Measurements from ENCODE around the gene GPC1. TPM values are rescaled to one million over a fixed set of nuclear protein-coding genes. Genes with fewer than 3 reads are reported as not detected.

Gene GPC1
- total and polyA plus RNA-seq, 2 donors = 21.1 to 53.8 TPM

- H3K4me1 ChIP-seq (ENCODE audit: insufficient read depth) = no peaks in the 10 kb centered on the region
- H3K4me3 ChIP-seq (ENCODE audit: low read depth, low read length) = no peak overlapping the region
- no peak overlapping the region for H3K27ac ChIP-seq (ENCODE audit: low read depth)
- no peaks in the 10 kb centered on the region for H3K36me3 ChIP-seq (ENCODE audit: insufficient read depth)
- WGBS = over 99% methylated on average over 4 of the region's 4 CpGs
- DNase-seq (ENCODE audit: extremely low spot score) = no peak
Observed at GRCh38 chr2:240517342-240517741, 81.9 kb downstream of the GPC1 start.

Small RNA genes lying within 50 kb of the gene (small RNA-seq; reads per million reads assigned to genes)
- 48.5 reads per million, percentile 96 among the genes with 10 or more reads in this experiment for gene MIR149

Other genes starting within 250 kb of the GPC1 start
- 11.1 TPM for gene ANKMY1, start 122.3 kb downstream of the GPC1 start, total RNA-seq
- 9.6 TPM for gene ANKMY1, start 122.3 kb downstream of the GPC1 start, polyA plus RNA-seq
- 2.8 TPM for gene DUSP28, start 124.7 kb downstream of the GPC1 start, total RNA-seq
- gene DUSP28, start 124.7 kb downstream of the GPC1 start, polyA plus RNA-seq = 5.8 TPM
- 14.5 TPM for gene RNPEPL1, start 132.8 kb downstream of the GPC1 start, total RNA-seq
- 76.3 TPM for gene RNPEPL1, start 132.8 kb downstream of the GPC1 start, polyA plus RNA-seq
- gene CAPN10, start 151.1 kb downstream of the GPC1 start, total RNA-seq = 13.6 TPM
- 23.3 TPM for gene CAPN10, start 151.1 kb downstream of the GPC1 start, polyA plus RNA-seq
- 0.63 TPM for gene GPR35, start 189.8 kb downstream of the GPC1 start, total RNA-seq
- gene GPR35, start 189.8 kb downstream of the GPC1 start, polyA plus RNA-seq = 3.3 TPM
- gene AQP12B, start 247.2 kb downstream of the GPC1 start, total RNA-seq = not detected
- gene AQP12B, start 247.2 kb downstream of the GPC1 start, polyA plus RNA-seq = not detected